Lung (tissue), 12 donors: ENCODE data around the gene FOXD2. TPM values are rescaled to one million over a fixed set of nuclear protein-coding genes. Genes with fewer than 3 reads are reported as not detected.

ENCODE experiments used
- ATAC-seq: fragments of 200-7000 bp; cut with Tn5 transposase; one replicate; pipeline ENCODE4 v1.9.1; 2020; ENCODE audit warnings: moderate number of reproducible peaks; ENCODE audit not compliant: insufficient read depth, low FRiP score
- DNase-seq, 3 donors: peaks; one replicate each; pipeline ENCODE4 v3.0.0-alpha.2; 2013 to 2017
- H3K27ac ChIP-seq, 2 donors: one replicate each; pipeline ENCODE4 v1.5.1; 2013; ENCODE audit warnings: mild to moderate bottlenecking in 2 of 2, moderate library complexity in 2 of 2, control low read depth in 1 of 2, inconsistent platforms in 1 of 2, low read depth in 1 of 2, low read length in 1 of 2
- H3K27me3 ChIP-seq, 3 donors: one replicate each; pipeline ENCODE4 v1.5.1; 2013; ENCODE audit warnings: low read length in 2 of 3; ENCODE audit not compliant: control insufficient read depth in 3 of 3, insufficient read depth in 3 of 3
- H3K36me3 ChIP-seq, 4 donors: one replicate each; pipeline ENCODE4 v1.5.1; 2013; ENCODE audit warnings: low read length in 4 of 4, mild to moderate bottlenecking in 1 of 4, moderate library complexity in 1 of 4; ENCODE audit not compliant: control insufficient read depth in 4 of 4, insufficient read depth in 4 of 4
- H3K4me1 ChIP-seq, 5 donors: one replicate each; pipeline ENCODE4 v1.5.1; 2013; ENCODE audit warnings: low read length in 5 of 5, mild to moderate bottlenecking in 2 of 5, moderate library complexity in 1 of 5; ENCODE audit not compliant: control insufficient read depth in 5 of 5, insufficient read depth in 5 of 5
- H3K4me3 ChIP-seq: one replicate; pipeline ENCODE4 v1.5.1; 2013; ENCODE audit warnings: mild to moderate bottlenecking, control low read depth, moderate library complexity
- H3K9ac ChIP-seq, 2 donors: one replicate each; pipeline ENCODE4 v1.5.1; 2013; ENCODE audit warnings: low read length in 2 of 2, control low read depth in 1 of 2; ENCODE audit not compliant: insufficient read depth in 1 of 2
- H3K9me3 ChIP-seq, 4 donors: one replicate each; pipeline ENCODE4 v1.5.1; 2013; ENCODE audit warnings: low read length in 3 of 4, mild to moderate bottlenecking in 1 of 4, moderate library complexity in 1 of 4; ENCODE audit not compliant: control insufficient read depth in 4 of 4, insufficient read depth in 3 of 4
- WGBS, 2 donors: extraction: QIAGEN DNeasy Blood & Tissue Kit; methylation state at CpG; one replicate each; pipeline ENCODE4 v1.1.7; 2013; 5-methylcytosine and 5-hydroxymethylcytosine counted together
- polyA plus RNA-seq, 2 donors: library from polyadenylated mRNA; stranded (reverse); fragments of 200-250 nt; gene quantifications; one replicate each; pipeline ENCODE4 v1.2.1, GENCODE V29; 2013
- total RNA-seq, 2 donors: library from RNA; depleted of rRNA in 1 of 2; stranded (reverse); fragments of >200 nt in 1 of 2; gene quantifications; one replicate each; pipeline ENCODE4 v1.2.1, GENCODE V29; 2014 to 2021
- TF ChIP-seq, protein P1 (sequence below): IDR thresholded peaks from 2 replicates; pipeline ENCODE4 v1.5.1; 2012; ENCODE audit warnings: mild to moderate bottlenecking; ENCODE audit errors: control extremely low read depth, extremely low read depth
- donor health status: control.
- donor health status: control.
- donor health status: Bipolar disorder and iron deficiency.
- donor health status: healthy.
- donor health status: DM: yes; HTN: yes; CAD: no.

Gene FOXD2
- total and polyA plus RNA-seq, 4 donors = 0.09 to 1.1 (median 0.14) TPM

DNA sequence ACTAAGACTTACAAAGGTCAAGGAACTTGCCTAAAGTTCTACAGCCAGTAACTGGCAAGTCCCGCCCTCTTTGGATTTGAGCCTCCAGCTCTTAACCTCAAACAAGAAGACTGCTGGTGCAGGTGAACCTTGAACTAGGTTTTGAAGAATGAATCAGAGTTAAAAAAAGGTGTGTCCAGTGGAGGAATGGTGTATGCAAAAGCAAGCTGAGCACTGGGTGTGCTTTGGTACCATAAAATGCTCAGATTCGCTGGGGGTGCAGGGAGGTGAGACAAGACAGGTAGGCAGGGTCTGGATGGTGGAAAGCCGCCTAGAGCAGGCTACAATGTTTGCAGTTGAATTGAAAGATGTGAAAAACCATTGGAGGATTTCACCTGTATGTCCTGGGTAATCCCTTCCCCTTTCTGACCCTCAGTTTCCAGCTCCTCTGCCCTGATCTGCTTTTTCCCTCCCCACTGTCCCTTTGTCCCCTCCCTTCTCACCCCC lies 39.8 kb downstream of the FOXD2 start:
- no peak for DNase-seq
- Histone ChIP-seq H3K4me1 (peaks cover 0 to 10% (median 0%) of the 10 kb centered on the region in 5 donors), H3K9ac (no peak overlapping the region), H3K4me3 (no peak overlapping the region), H3K27me3 (no peaks in the 10 kb centered on the region), H3K27ac (peak overlapping the region in 1 of 2 donors; percentile 23), H3K36me3 (no peaks in the 10 kb centered on the region), H3K9me3 (no peaks in the 10 kb centered on the region)
- TF ChIP-seq, protein P1, sequence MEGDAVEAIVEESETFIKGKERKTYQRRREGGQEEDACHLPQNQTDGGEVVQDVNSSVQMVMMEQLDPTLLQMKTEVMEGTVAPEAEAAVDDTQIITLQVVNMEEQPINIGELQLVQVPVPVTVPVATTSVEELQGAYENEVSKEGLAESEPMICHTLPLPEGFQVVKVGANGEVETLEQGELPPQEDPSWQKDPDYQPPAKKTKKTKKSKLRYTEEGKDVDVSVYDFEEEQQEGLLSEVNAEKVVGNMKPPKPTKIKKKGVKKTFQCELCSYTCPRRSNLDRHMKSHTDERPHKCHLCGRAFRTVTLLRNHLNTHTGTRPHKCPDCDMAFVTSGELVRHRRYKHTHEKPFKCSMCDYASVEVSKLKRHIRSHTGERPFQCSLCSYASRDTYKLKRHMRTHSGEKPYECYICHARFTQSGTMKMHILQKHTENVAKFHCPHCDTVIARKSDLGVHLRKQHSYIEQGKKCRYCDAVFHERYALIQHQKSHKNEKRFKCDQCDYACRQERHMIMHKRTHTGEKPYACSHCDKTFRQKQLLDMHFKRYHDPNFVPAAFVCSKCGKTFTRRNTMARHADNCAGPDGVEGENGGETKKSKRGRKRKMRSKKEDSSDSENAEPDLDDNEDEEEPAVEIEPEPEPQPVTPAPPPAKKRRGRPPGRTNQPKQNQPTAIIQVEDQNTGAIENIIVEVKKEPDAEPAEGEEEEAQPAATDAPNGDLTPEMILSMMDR = no peak
- 68 to 93% methylated on average over 3 of the region's 3 CpGs for WGBS, 2 donors
- ATAC-seq = peak; percentile 5

DNA sequence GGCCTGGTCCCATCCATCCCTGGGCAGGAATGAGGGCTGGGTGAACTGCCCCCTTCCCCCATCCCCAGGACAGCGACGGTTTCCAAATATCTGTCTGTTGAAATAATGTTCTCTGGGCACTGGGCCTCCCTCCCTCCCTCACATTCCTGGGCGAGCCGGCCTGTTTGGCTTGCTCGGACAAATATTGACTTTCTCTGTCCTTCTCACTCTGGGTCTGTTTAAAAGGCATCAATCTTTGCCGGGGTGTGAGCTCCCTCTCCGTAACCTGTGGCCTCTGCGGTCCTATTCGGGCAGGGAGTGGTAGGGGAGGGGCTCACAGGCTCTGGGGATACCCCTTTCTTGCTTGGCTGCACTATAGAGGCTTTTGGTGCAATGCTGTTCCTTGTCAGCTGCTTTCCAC lies 40.2 kb downstream of the FOXD2 start:
- TF ChIP-seq, protein P1 = no peak
- H3K4me1 ChIP-seq = peaks cover 0 to 10% (median 0%) of the 10 kb centered on the region in 5 donors
- no peaks in the 10 kb centered on the region for H3K9me3 ChIP-seq
- ATAC-seq (peak; percentile 88), DNase-seq (peak; percentile 41 to 69 (median 64))
- no peak overlapping the region for H3K4me3 ChIP-seq
- WGBS, 2 donors = 42 to 50% methylated on average over 9 of the region's 9 CpGs
- peak overlapping the region in 1 of 2 donors; percentile 40 for H3K27ac ChIP-seq
- no peaks in the 10 kb centered on the region for H3K36me3 ChIP-seq
- no peak overlapping the region for H3K9ac ChIP-seq
- H3K27me3 ChIP-seq = no peaks in the 10 kb centered on the region

DNA sequence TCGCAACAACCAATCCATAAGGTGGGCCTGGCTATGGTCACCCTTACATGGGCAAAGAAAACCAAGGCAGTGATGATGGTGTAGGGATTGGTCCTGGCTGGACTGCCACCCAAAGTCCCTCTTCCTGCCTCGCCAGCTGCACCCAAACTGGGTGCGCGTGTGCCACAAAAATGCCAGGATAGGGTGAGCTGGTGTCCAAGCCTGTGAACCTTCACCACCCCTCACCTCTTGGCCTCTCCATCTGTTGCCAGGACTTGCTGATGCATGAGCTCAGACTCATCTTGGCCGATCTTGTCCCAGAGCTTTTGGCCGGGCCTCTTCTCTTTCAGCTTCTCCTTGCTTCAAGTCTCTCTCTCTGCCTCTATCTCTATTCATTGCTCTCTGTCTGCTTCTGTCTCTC lies 41.8 kb downstream of the FOXD2 start:
- 71 to 78% methylated on average over 6 of the region's 6 CpGs for WGBS, 2 donors
- H3K27ac ChIP-seq = no peak overlapping the region
- no peak overlapping the region for H3K9ac ChIP-seq
- TF ChIP-seq, protein P1 = no peak
- ATAC-seq = no peak
- DNase-seq = no peak
- H3K4me1 ChIP-seq = peaks cover 0 to 10% (median 0%) of the 10 kb centered on the region in 5 donors
- no peaks in the 10 kb centered on the region for H3K9me3 ChIP-seq
- H3K4me3 ChIP-seq = no peak overlapping the region
- no peaks in the 10 kb centered on the region for H3K27me3 ChIP-seq
- H3K36me3 ChIP-seq = no peaks in the 10 kb centered on the region

DNA sequence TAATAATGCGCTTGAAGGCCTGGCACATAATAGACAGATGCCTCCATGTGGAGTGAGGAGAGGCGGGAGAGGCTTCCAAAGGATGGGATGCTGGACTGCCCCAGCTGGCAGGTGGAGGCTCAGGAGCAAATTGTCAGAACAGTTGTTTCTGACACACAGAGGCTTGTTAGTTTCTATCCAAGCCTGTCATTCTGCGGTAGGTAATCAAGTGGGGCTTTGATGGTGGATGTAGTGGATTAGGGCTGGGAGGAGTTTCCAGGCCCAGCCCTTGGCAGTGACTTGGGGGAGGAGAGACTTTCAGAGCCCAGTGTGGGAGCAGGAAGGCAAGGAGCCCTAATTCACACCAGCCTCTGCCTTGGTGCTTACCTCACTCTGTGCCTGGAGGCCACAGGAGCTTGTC lies 44.1 kb downstream of the FOXD2 start:
- WGBS, 2 donors = 88 to 90% methylated on average over 3 of the region's 3 CpGs
- ATAC-seq (no peak), DNase-seq (no peak)
- H3K4me3 ChIP-seq = no peak overlapping the region
- H3K9ac ChIP-seq = no peak overlapping the region
- H3K27ac ChIP-seq = no peak overlapping the region
- no peaks in the 10 kb centered on the region for H3K9me3 ChIP-seq
- H3K27me3 ChIP-seq = no peaks in the 10 kb centered on the region
- no peaks in the 10 kb centered on the region for H3K36me3 ChIP-seq
- TF ChIP-seq, protein P1 = no peak
- H3K4me1 ChIP-seq = peaks cover 0 to 10% (median 0%) of the 10 kb centered on the region in 5 donors
